WERI-Rb-1 (cell line): Measurements from ENCODE around the gene WWOX.

ENCODE experiments used
- DNase-seq: peaks from one replicate; pipeline ENCODE4 v3.0.0-alpha.2; 2020
- H3K27ac ChIP-seq: fragments of 250-450 bp; sonication (Bioruptor Pico); 2 replicates; pipeline ENCODE4 v1.5.1; 2020; ENCODE audit warnings: mild to moderate bottlenecking, moderate library complexity
- H3K27me3 ChIP-seq: fragments of 250-450 bp; sonication (Bioruptor Pico); 2 replicates; pipeline ENCODE4 v1.5.1; 2021; ENCODE audit warnings: mild to moderate bottlenecking, low read depth, moderate library complexity; ENCODE audit not compliant: insufficient read depth, severe bottlenecking
- H3K36me3 ChIP-seq: fragments of 250-450 bp; sonication (Bioruptor Pico); 2 replicates; pipeline ENCODE4 v1.5.1; 2020; ENCODE audit warnings: mild to moderate bottlenecking, moderate library complexity
- H3K4me3 ChIP-seq: 2 replicates; pipeline ENCODE4 v1.5.1; 2011; ENCODE audit warnings: low read depth, mild to moderate bottlenecking, control low read depth, low read length
- H3K9me3 ChIP-seq: fragments of 250-450 bp; sonication (Bioruptor Pico); 2 replicates; pipeline ENCODE4 v1.5.1; 2021; ENCODE audit warnings: mild to moderate bottlenecking, moderate library complexity; ENCODE audit not compliant: severe bottlenecking
- CTCF ChIP-seq: IDR thresholded peaks from 2 replicates; pipeline ENCODE4 v1.5.1; 2011; ENCODE audit warnings: low read depth, mild to moderate bottlenecking, control low read depth, inconsistent platforms, low read length

Gene WWOX

GRCh38 chr16:78392585-78393195 is 293.2 kb downstream of the WWOX start:
- Histone ChIP-seq H3K4me3 (no peak overlapping the region), H3K36me3 (no peaks in the 10 kb centered on the region), H3K27me3 (no peaks in the 10 kb centered on the region), H3K27ac (no peak overlapping the region), H3K9me3 (no peaks in the 10 kb centered on the region)
- no peak for TF ChIP-seq CTCF
- no peak for DNase-seq

- H3K9me3 ChIP-seq = no peaks in the 10 kb centered on the region
- H3K4me3 ChIP-seq = no peak overlapping the region
- DNase-seq = no peak
- no peak for TF ChIP-seq CTCF
- H3K36me3 ChIP-seq = no peaks in the 10 kb centered on the region
- H3K27ac ChIP-seq = no peak overlapping the region
- no peaks in the 10 kb centered on the region for H3K27me3 ChIP-seq
Observed at GRCh38 chr16:78395035-78395434, 295.6 kb downstream of the WWOX start.

GRCh38 chr16:78396046-78396445 is 296.6 kb downstream of the WWOX start:
- no peak for DNase-seq

GRCh38 chr16:78396673-78397072 is 297.2 kb downstream of the WWOX start:
- no peak for DNase-seq
- Histone ChIP-seq H3K36me3 (no peaks in the 10 kb centered on the region), H3K27me3 (no peaks in the 10 kb centered on the region), H3K27ac (no peak overlapping the region), H3K4me3 (no peak overlapping the region), H3K9me3 (no peaks in the 10 kb centered on the region)
- TF ChIP-seq CTCF = no peak

More at GRCh38 chr16:78396046-78396445, 296.6 kb downstream of the WWOX start:
- TF ChIP-seq CTCF = no peak
- no peak overlapping the region for H3K4me3 ChIP-seq
- H3K36me3 ChIP-seq = no peaks in the 10 kb centered on the region
- no peaks in the 10 kb centered on the region for H3K9me3 ChIP-seq
- H3K27ac ChIP-seq = no peak overlapping the region
- no peaks in the 10 kb centered on the region for H3K27me3 ChIP-seq

GRCh38 chr16:78399384-78399783 is 299.9 kb downstream of the WWOX start:
- Histone ChIP-seq H3K27me3 (no peaks in the 10 kb centered on the region), H3K36me3 (no peaks in the 10 kb centered on the region), H3K9me3 (no peaks in the 10 kb centered on the region), H3K4me3 (no peak overlapping the region), H3K27ac (no peak overlapping the region)
- TF ChIP-seq CTCF = no peak
- no peak for DNase-seq

- no peak for DNase-seq
- no peak overlapping the region for H3K27ac ChIP-seq
- H3K9me3 ChIP-seq = no peaks in the 10 kb centered on the region
- no peaks in the 10 kb centered on the region for H3K27me3 ChIP-seq
- H3K4me3 ChIP-seq = no peak overlapping the region
- H3K36me3 ChIP-seq = no peaks in the 10 kb centered on the region
- no peak for TF ChIP-seq CTCF
Observed at GRCh38 chr16:78402833-78403232, 303.4 kb downstream of the WWOX start.
